Measurements from ENCODE around the gene POP4. TPM values are rescaled to one million over a fixed set of nuclear protein-coding genes. Genes with fewer than 3 reads are reported as not detected.

Gene POP4
- total RNA-seq, 1 donor from 2014 or later = 48.4 TPM

DNA sequence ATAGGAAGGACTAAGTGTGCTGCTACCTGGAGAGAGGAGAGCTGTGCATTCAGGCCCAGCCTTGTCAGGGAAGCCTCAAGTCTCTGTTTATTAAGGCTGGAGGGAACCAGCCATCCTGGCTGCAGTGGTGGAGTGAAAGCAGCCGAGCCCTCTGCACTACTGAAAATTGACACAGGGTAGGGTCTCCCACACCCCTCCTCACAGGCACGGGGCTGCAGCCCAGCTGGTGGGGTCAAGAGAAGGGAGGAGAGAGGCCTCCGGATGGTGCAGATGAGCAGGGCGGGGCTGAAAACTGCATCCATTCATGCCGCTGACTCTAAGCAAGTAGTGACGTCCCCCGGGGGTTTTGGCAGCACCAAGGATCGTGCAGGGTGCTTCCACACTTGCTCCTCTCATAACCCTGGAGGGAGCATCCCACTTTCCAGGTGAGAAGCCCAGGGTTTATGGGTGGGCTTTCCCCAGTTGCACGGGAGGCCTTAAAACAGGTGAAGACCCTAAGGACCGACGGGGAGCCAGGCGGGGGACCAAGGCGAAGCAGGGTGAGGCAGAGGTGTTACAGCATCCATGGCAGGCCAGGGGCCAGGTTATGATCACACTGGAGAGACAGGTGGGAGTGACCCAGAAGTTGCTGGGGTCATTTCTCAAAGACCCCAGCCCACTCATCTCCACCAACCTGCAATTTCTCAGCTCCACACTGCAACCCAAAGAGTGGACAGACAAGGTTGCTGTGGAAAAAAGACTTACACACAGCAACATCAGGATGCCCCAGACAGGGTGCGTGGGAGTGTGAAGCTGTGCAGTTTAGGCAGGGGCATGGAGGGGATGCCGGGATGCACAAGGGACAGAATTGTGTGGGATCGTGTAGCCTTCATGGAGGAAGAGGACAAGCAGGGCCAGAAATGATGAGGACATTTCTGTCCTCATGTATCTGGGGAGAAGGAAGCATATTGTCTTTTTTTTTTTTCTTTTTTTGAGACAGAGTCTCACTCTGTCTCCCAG, 43.5 kb upstream of the POP4 start:
- H3K27ac Mint-ChIP-seq = no peak overlapping the region
- no peaks in the 10 kb centered on the region for H3K4me1 Mint-ChIP-seq (ENCODE audit: unreplicated experiment)
- DNase-seq (ENCODE audit: extremely low spot score, unreplicated experiment) = peak; percentile 52
- H3K27me3 Mint-ChIP-seq = peaks cover 38% of the 10 kb centered on the region
- TF ChIP-seq CTCF (conservative IDR thresholded peaks at IDR 0.05) = no peak
- H3K36me3 Mint-ChIP-seq = no peaks in the 10 kb centered on the region
- H3K9me3 Mint-ChIP-seq = no peaks in the 10 kb centered on the region
- no peak overlapping the region for H3K4me3 Mint-ChIP-seq

DNA sequence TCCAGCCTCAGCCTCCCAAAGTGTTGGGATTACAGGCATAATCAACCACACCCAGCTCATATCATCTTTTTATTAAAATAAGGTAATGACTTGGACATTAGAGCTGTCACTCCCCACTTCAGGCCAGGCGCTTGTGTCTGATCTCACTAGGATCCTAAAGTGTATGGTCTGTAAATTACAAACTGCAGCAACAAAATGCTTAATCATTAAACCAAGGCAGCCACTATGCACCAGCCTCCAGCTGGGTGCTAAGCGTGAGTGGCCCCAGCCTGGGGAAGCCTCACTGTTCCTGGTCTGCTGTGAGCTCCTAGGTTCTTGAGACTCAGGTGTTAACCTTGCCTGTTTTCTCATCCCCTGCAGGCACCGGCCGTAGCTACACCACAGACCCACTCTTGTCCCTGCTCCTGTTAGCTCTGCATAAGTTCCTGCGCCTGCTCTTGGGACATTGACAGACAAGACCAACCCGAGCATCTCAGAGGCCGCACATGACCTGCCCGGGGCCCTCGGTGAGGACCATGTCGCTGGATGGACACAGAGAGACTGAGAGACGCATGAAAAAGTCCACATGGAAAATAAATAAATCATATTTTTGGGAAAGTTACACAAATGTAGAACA, 42.5 kb upstream of the POP4 start:
- no peaks in the 10 kb centered on the region for H3K9me3 Mint-ChIP-seq
- no peaks in the 10 kb centered on the region for H3K36me3 Mint-ChIP-seq
- H3K4me3 Mint-ChIP-seq = no peak overlapping the region
- peaks cover 42% of the 10 kb centered on the region for H3K27me3 Mint-ChIP-seq
- H3K27ac Mint-ChIP-seq = no peak overlapping the region
- no peaks in the 10 kb centered on the region for H3K4me1 Mint-ChIP-seq (ENCODE audit: unreplicated experiment)
- TF ChIP-seq CTCF (conservative IDR thresholded peaks at IDR 0.05) = no peak
- DNase-seq (ENCODE audit: extremely low spot score, unreplicated experiment) = no peak

GRCh38 chr19:29564574-29565005, 41.5 kb upstream of the POP4 start:
- DNase-seq (ENCODE audit: extremely low spot score, unreplicated experiment) = peak; percentile 62
- no peaks in the 10 kb centered on the region for H3K9me3 Mint-ChIP-seq
- no peak for TF ChIP-seq CTCF (conservative IDR thresholded peaks at IDR 0.05)
- no peaks in the 10 kb centered on the region for H3K36me3 Mint-ChIP-seq
- H3K4me3 Mint-ChIP-seq = no peak overlapping the region
- H3K27me3 Mint-ChIP-seq = peaks cover 47% of the 10 kb centered on the region
- no peaks in the 10 kb centered on the region for H3K4me1 Mint-ChIP-seq (ENCODE audit: unreplicated experiment)
- no peak overlapping the region for H3K27ac Mint-ChIP-seq

- DNase-seq (ENCODE audit: extremely low spot score, unreplicated experiment) = no peak
- no peak for TF ChIP-seq CTCF (conservative IDR thresholded peaks at IDR 0.05)
- peaks cover 49% of the 10 kb centered on the region for H3K27me3 Mint-ChIP-seq
- H3K4me1 Mint-ChIP-seq (ENCODE audit: unreplicated experiment) = no peaks in the 10 kb centered on the region
- no peaks in the 10 kb centered on the region for H3K9me3 Mint-ChIP-seq
- H3K4me3 Mint-ChIP-seq = no peak overlapping the region
- no peaks in the 10 kb centered on the region for H3K36me3 Mint-ChIP-seq
- no peak overlapping the region for H3K27ac Mint-ChIP-seq
Measured at GRCh38 chr19:29565171-29565570, 40.9 kb upstream of the POP4 start.

GRCh38 chr19:29566496-29567054, 39.5 kb upstream of the POP4 start:
- Mint-ChIP-seq H3K36me3 (no peaks in the 10 kb centered on the region), H3K4me1 (ENCODE audit: unreplicated experiment) (no peaks in the 10 kb centered on the region), H3K4me3 (no peak overlapping the region), H3K27me3 (peaks cover 61% of the 10 kb centered on the region), H3K27ac (no peak overlapping the region), H3K9me3 (no peaks in the 10 kb centered on the region)
- TF ChIP-seq CTCF (conservative IDR thresholded peaks at IDR 0.05) = no peak
- DNase-seq (ENCODE audit: extremely low spot score, unreplicated experiment) = no peak

All from type B pancreatic cell (in vitro differentiated cells).